Breast epithelium (tissue), 3 donors: ENCODE results near the gene ROBO2.

ENCODE experiments used
- CTCF ChIP-seq, 3 donors: fragments of 450-650 bp; IDR thresholded peaks; one replicate each; pipeline ENCODE4 v1.5.1; 2016 to 2017; ENCODE audit warnings: antibody characterized with exemption in 3 of 3, mild to moderate bottlenecking in 3 of 3, moderate library complexity in 3 of 3
- POLR2A ChIP-seq: fragments of 450-650 bp; IDR thresholded peaks from one replicate; pipeline ENCODE4 v1.6.1; 2016; ENCODE audit warnings: antibody characterized with exemption, mild to moderate bottlenecking, moderate library complexity

DNA sequence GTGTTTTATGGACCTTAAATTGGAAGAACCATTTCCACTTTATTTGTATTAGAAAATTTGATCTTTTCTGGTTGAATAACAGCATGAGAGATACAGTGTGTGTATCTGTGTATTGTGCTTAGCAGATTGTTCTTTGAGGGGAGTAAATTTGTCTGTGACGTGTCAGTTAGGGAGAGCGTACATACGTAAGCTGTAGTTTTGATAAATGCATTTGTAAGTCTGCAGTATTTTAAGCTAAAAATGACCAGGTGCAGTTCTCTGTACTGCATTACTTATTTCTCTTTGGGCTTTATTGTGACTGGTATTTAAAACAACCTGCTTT lies 264.8 kb downstream of the ROBO2 start:
- TF ChIP-seq POLR2A (no peak), CTCF (IDR thresholded peaks at IDR 0.05) (no peak)
